HepG2 (cell line): Measurements from ENCODE around the gene NCKAP1. TPM values are rescaled to one million over a fixed set of nuclear protein-coding genes. Genes with fewer than 3 reads are reported as not detected.

Experiments used
- ATAC-seq: fragments of 200-7000 bp; cut with Tn5 transposase; 3 replicates; pipeline ENCODE4 v1.9.1; 2020; ENCODE audit warnings: mild to moderate bottlenecking, moderate library complexity
- BruUV-seq: library from RNA; stranded (reverse); fragments of 400-500 nt; replicated peaks from 2 replicates; lab custom pipeline; 2021; lab: Mats Ljungman, UMichigan
- CTCF ChIA-PET: fragments of 300-600 bp; formaldehyde crosslinking; extraction: SDS; loops from one replicate; lab custom pipeline; 2021; ENCODE audit warnings: low total read pairs, inconsistent platforms, low intra/inter-chr PET ratio; lab: Yijun Ruan, JAX
- POLR2A ChIA-PET: fragments of 350-600 bp; sonication (Branson Sonifier 250); formaldehyde crosslinking; loops from one replicate; lab custom pipeline; 2020; ENCODE audit warnings: antibody characterized with exemption, inconsistent platforms; lab: Yijun Ruan, JAX
- DNase-seq: peaks from one replicate; pipeline ENCODE4 v3.0.0-alpha.2; 2015; ENCODE audit warnings: low spot score
- FAIRE-seq: peaks from 3 replicates; lab custom pipeline; 2011; peaks lifted over from hg19 to GRCh38; lab: Jason Lieb, UNC
- H2AFZ ChIP-seq: one replicate; pipeline ENCODE4 v1.6.1; 2011; ENCODE audit warnings: low read length, inconsistent platforms
- H3K27ac ChIP-seq: fragments of 300-600 bp; 3 replicates; pipeline ENCODE4 v1.8.0; 2011; ENCODE audit warnings: mixed run types, mild to moderate bottlenecking, mixed read lengths, low read length, inconsistent platforms; ENCODE audit not compliant: insufficient read depth; ENCODE audit errors: extremely low read length
- H3K27me3 ChIP-seq, 2 experiments: fragments of 200-600 bp in 1 of 2; 2 replicates in 1 of 2; 3 replicates in 1 of 2; pipeline versions ENCODE4 v1.6.0 to v1.8.0; 2011; ENCODE audit warnings: low read length in 2 of 2, mild to moderate bottlenecking in 2 of 2, moderate library complexity in 2 of 2, inconsistent platforms in 1 of 2; ENCODE audit not compliant: insufficient read depth in 2 of 2, control insufficient read depth in 1 of 2
- H3K36me3 ChIP-seq, 2 experiments: fragments of 200-600 bp in 1 of 2; replicated peaks in 1 of 2; 2 replicates in 1 of 2; 3 replicates in 1 of 2; pipeline versions ENCODE4 v1.5.1 to v1.8.0; 2011; ENCODE audit warnings: low read length in 2 of 2, inconsistent platforms in 1 of 2; ENCODE audit not compliant: insufficient read depth in 2 of 2, control insufficient read depth in 1 of 2
- H3K4me1 ChIP-seq: 2 replicates; pipeline ENCODE4 v1.5.1; 2012; ENCODE audit warnings: low read length, inconsistent platforms; ENCODE audit not compliant: insufficient read depth
- H3K4me2 ChIP-seq: 2 replicates; pipeline ENCODE4 v1.6.0; 2011; ENCODE audit warnings: low read depth, low read length, inconsistent platforms
- H3K4me3 ChIP-seq, 3 experiments: fragments of 200-600 bp in 1 of 3; sonication (generic), shearing (Covaris generic) in 1 of 3; replicated peaks in 1 of 3; 2 replicates each; pipeline ENCODE4 v1.5.1; 2011 to 2016; ENCODE audit warnings: low read length in 3 of 3, inconsistent platforms in 2 of 3, low read depth in 2 of 3, mild to moderate bottlenecking in 2 of 3, control low read depth in 1 of 3, mixed read lengths in 1 of 3; ENCODE audit not compliant: insufficient read depth in 1 of 3
- H3K79me2 ChIP-seq: one replicate; pipeline ENCODE4 v1.6.1; 2011; ENCODE audit warnings: low read length, inconsistent platforms; ENCODE audit not compliant: insufficient read depth
- H3K9ac ChIP-seq: 2 replicates; pipeline ENCODE4 v1.6.0; 2011; ENCODE audit warnings: mild to moderate bottlenecking, low read depth, low read length, inconsistent platforms; ENCODE audit not compliant: insufficient read depth
- H3K9me3 ChIP-seq: 2 replicates; pipeline ENCODE4 v1.5.1; 2012; ENCODE audit warnings: mild to moderate bottlenecking, low read length
- H4K20me1 ChIP-seq: 2 replicates; pipeline ENCODE4 v1.6.0; 2011; ENCODE audit warnings: inconsistent platforms, mild to moderate bottlenecking, low read length, moderate library complexity; ENCODE audit not compliant: insufficient read depth
- CREM ChIP-seq, 2 experiments: sonication (generic) in 1 of 2; formaldehyde crosslinking in 1 of 2; IDR thresholded peaks; 2 replicates each; pipeline versions ENCODE4 v1.4.0 to v1.6.1; 2016 to 2020; ENCODE audit warnings: antibody characterized with exemption in 1 of 2, mild to moderate bottlenecking in 1 of 2, missing genetic modification reagents in 1 of 2
- ELF3 ChIP-seq: IDR thresholded peaks from 2 replicates; pipeline ENCODE4 v1.6.1; 2016; ENCODE audit warnings: missing genetic modification reagents, missing compliant biosample characterization
- FOXO1 ChIP-seq: sonication (generic); formaldehyde crosslinking; IDR thresholded peaks from 2 replicates; pipeline ENCODE4 v1.4.0; 2020; ENCODE audit warnings: missing genetic modification reagents
- GABPA ChIP-seq, 2 experiments: IDR thresholded peaks; 2 replicates each; pipeline ENCODE4 v1.6.1; 2011 to 2016; ENCODE audit warnings: low read depth in 2 of 2, low read length in 1 of 2, missing biosample characterization in 1 of 2, missing genetic modification characterization in 1 of 2
- HNF4A ChIP-seq: sonication (generic); formaldehyde crosslinking; IDR thresholded peaks from 2 replicates; pipeline ENCODE4 v1.4.0; 2020; ENCODE audit warnings: missing genetic modification reagents
- KDM1A ChIP-seq: IDR thresholded peaks from 2 replicates; pipeline ENCODE4 v1.6.1; 2016; ENCODE audit warnings: missing compliant biosample characterization
- RXRB ChIP-seq: IDR thresholded peaks from 2 replicates; pipeline ENCODE4 v1.6.1; 2016; ENCODE audit warnings: borderline replicate concordance, missing genetic modification reagents, missing compliant biosample characterization
- SOX5 ChIP-seq: IDR thresholded peaks from 2 replicates; pipeline ENCODE4 v1.6.1; 2016; ENCODE audit warnings: borderline replicate concordance
- SPEN ChIP-seq: sonication (generic); formaldehyde crosslinking; IDR thresholded peaks from 2 replicates; pipeline ENCODE4 v1.5.1; 2020; ENCODE audit warnings: low read depth, mild to moderate bottlenecking, missing genetic modification reagents
- SSRP1 ChIP-seq: IDR thresholded peaks from 2 replicates; pipeline ENCODE4 v1.6.1; 2016; ENCODE audit warnings: control low read depth
- TEAD3 ChIP-seq: optimal IDR thresholded peaks from 2 replicates; pipeline ENCODE3; 2016; ENCODE audit warnings: borderline replicate concordance
- TGIF2 ChIP-seq: IDR thresholded peaks from 2 replicates; pipeline ENCODE4 v1.6.1; 2016; ENCODE audit warnings: control low read depth, missing compliant biosample characterization
- ZFP1 ChIP-seq: IDR thresholded peaks from 2 replicates; pipeline ENCODE4 v1.6.1; 2016
- ZFX ChIP-seq: sonication (generic); formaldehyde crosslinking; IDR thresholded peaks from 2 replicates; pipeline ENCODE4 v1.4.0; 2020; ENCODE audit warnings: mild to moderate bottlenecking, low read depth, missing genetic modification reagents, moderate library complexity
- ZNF124 ChIP-seq: sonication (generic); formaldehyde crosslinking; IDR thresholded peaks from 2 replicates; pipeline ENCODE4 v1.4.0; 2020; ENCODE audit warnings: missing genetic modification reagents
- ZNF138 ChIP-seq: sonication (generic); formaldehyde crosslinking; IDR thresholded peaks from 2 replicates; pipeline ENCODE4 v1.5.0; 2020; ENCODE audit warnings: mild to moderate bottlenecking, low read depth, missing genetic modification reagents
- ZNF766 ChIP-seq: sonication (generic); formaldehyde crosslinking; IDR thresholded peaks from 2 replicates; pipeline ENCODE4 v1.5.0; 2020; ENCODE audit warnings: missing genetic modification reagents, borderline replicate concordance
- ZNF850 ChIP-seq: sonication (generic); formaldehyde crosslinking; conservative IDR thresholded peaks from 2 replicates; pipeline ENCODE4 v1.9.0; 2021; ENCODE audit warnings: mild to moderate bottlenecking, missing genetic modification reagents
- WGBS: methylation state at CpG from one replicate; pipeline ENCODE4 v1.1.6; 2017; ENCODE audit warnings: low lambda C conversion rate; 5-methylcytosine and 5-hydroxymethylcytosine counted together
- in situ Hi-C: cut with HindIII; loops from 2 replicates; pipeline ENCODE4 v1.10.0; 2017; ENCODE audit warnings: low pct_unique_long_range_greater_than_20kb; ENCODE audit not compliant: extremely low pct_ligation_motif_present
- intact Hi-C: fragments of 100-400 bp; cut with micrococcal nuclease; formaldehyde crosslinking; loops from one replicate; pipeline ENCODE4 v1.10.0; 2022; ENCODE audit not compliant: unreplicated experiment
- polyA plus RNA-seq, 8 experiments: library from polyadenylated mRNA; depleted of rRNA in 3 of 8; stranded (reverse) in 7 of 8; unstranded in 1 of 8; fragments of >200 nt; fragmentation: Illumina TruSeq in 4 of 8; extraction: Trizol in 4 of 8; gene quantifications; 2 replicates each; pipeline versions ENCODE4 v1.2.1 to v1.2.3, GENCODE V29; 2011 to 2016; ENCODE audit warnings: low read depth in 4 of 8, missing spikeins in 1 of 8, mixed read lengths in 1 of 8; ENCODE audit not compliant: insufficient read depth in 1 of 8
- total RNA-seq, 5 experiments: library from RNA; depleted of rRNA; stranded (reverse); fragments of >200 nt; fragmentation: Illumina TruSeq; extraction: Trizol; gene quantifications; 2 replicates each; pipeline ENCODE4 v1.2.3, GENCODE V29; 2016; ENCODE audit warnings: low read depth in 1 of 5
- TF ChIP-seq, protein P1 (sequence below): sonication (generic); formaldehyde crosslinking; IDR thresholded peaks from 2 replicates; pipeline ENCODE4; 2020; ENCODE audit warnings: missing genetic modification reagents, mild to moderate bottlenecking, borderline replicate concordance
- TF ChIP-seq, protein P2 (sequence below): sonication (generic); formaldehyde crosslinking; IDR thresholded peaks from 2 replicates; pipeline ENCODE4 v1.9.0; 2021; ENCODE audit warnings: missing genetic modification reagents, mild to moderate bottlenecking, borderline replicate concordance

NCKAP1 gene
- total and polyA plus RNA-seq, 2 of the 13 experiments (the other 11 are each of a cell fraction or from before 2014, with no cell fraction given) = 72.1 to 96.3 TPM

DNA sequence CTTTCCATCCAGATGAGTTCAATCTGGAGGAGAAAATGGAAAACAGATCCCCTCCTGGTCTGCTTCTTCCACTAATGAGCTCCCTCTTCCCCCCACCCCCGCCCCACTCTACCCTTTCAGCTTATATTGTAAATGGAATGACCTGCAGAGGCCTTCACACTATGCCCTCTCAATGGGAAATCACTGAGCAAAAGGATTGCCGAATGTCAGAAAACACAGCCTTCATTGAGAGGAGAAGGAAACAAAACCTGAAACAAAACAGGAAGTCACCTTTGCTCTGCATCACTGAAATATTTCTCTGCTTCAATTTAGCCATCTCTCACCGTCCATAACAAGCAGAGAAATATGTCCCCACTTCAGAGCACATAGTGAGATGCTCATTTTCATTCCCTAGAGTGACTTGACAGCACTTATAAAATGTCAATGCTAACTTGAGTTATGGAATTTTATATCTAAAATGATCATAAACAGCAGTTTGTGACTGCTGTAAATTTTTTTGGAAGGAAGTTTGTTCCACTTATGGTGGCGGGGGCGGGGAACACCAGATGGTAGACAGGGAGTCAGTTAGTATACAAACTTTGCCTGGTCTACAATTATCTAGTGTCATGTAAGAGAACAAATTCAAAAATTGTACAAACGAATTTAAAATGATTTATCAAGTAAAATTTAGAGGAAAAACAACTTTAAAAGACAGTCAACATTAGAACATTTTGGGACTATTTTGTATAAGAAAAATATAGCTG, 170.0 kb downstream of the NCKAP1 start:
- CTCF ChIA-PET = no interaction called here
- TF ChIP-seq, protein P1, sequence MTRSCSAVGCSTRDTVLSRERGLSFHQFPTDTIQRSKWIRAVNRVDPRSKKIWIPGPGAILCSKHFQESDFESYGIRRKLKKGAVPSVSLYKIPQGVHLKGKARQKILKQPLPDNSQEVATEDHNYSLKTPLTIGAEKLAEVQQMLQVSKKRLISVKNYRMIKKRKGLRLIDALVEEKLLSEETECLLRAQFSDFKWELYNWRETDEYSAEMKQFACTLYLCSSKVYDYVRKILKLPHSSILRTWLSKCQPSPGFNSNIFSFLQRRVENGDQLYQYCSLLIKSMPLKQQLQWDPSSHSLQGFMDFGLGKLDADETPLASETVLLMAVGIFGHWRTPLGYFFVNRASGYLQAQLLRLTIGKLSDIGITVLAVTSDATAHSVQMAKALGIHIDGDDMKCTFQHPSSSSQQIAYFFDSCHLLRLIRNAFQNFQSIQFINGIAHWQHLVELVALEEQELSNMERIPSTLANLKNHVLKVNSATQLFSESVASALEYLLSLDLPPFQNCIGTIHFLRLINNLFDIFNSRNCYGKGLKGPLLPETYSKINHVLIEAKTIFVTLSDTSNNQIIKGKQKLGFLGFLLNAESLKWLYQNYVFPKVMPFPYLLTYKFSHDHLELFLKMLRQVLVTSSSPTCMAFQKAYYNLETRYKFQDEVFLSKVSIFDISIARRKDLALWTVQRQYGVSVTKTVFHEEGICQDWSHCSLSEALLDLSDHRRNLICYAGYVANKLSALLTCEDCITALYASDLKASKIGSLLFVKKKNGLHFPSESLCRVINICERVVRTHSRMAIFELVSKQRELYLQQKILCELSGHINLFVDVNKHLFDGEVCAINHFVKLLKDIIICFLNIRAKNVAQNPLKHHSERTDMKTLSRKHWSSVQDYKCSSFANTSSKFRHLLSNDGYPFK (CRISPR knock-in tag) = no peak
- TF ChIP-seq ZNF766 = no peak
- 0 out of 2 replicates have a peak, but pooled peaks have one; percentile 46 for TF ChIP-seq TGIF2 (CRISPR knock-in tag)
- TF ChIP-seq ZNF850 (CRISPR knock-in tag) = no peak
- peak; percentile 74; the same call in 1 of the 2 replicates for TF ChIP-seq RXRB (CRISPR knock-in tag)
- no peak for TF ChIP-seq SPEN (CRISPR knock-in tag)
- peak; percentile 22 for TF ChIP-seq TEAD3 (CRISPR knock-in tag)
- TF ChIP-seq ZFX (CRISPR knock-in tag) = peak; percentile 31; the same call in 1 of the 2 replicates
- TF ChIP-seq GABPA (IDR thresholded peaks at IDR 0.05; ENCODE audit: low read depth, low read length) = no peak
- TF ChIP-seq GABPA (CRISPR knock-in tag; IDR thresholded peaks at IDR 0.05; ENCODE audit: low read depth) = peak; percentile 50; the same call in 1 of the 2 replicates
- peak; percentile 37; the same call in 1 of the 2 replicates for TF ChIP-seq FOXO1
- 0 out of 2 replicates have a peak, but pooled peaks have one; percentile 39 for TF ChIP-seq SSRP1 (CRISPR knock-in tag)
- TF ChIP-seq SOX5 (CRISPR knock-in tag) = peak; percentile 39; the same call in 1 of the 2 replicates
- peak; percentile 63 for TF ChIP-seq ELF3
- no peak for TF ChIP-seq ZNF124
- no peak for TF ChIP-seq ZFP1 (CRISPR knock-in tag)
- no peak for TF ChIP-seq ZNF138 (CRISPR knock-in tag)
- no peak for TF ChIP-seq KDM1A (CRISPR knock-in tag)
- TF ChIP-seq, protein P2, sequence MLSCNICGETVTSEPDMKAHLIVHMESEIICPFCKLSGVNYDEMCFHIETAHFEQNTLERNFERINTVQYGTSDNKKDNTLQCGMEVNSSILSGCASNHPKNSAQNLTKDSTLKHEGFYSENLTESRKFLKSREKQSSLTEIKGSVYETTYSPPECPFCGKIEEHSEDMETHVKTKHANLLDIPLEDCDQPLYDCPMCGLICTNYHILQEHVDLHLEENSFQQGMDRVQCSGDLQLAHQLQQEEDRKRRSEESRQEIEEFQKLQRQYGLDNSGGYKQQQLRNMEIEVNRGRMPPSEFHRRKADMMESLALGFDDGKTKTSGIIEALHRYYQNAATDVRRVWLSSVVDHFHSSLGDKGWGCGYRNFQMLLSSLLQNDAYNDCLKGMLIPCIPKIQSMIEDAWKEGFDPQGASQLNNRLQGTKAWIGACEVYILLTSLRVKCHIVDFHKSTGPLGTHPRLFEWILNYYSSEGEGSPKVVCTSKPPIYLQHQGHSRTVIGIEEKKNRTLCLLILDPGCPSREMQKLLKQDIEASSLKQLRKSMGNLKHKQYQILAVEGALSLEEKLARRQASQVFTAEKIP (CRISPR knock-in tag) = no peak
- TF ChIP-seq HNF4A (CRISPR knock-in tag) = peak; percentile 18; the same call in 1 of the 2 replicates
- TF ChIP-seq CREM (IDR thresholded peaks at IDR 0.05) = no peak
- no peak for TF ChIP-seq CREM (CRISPR knock-in tag; IDR thresholded peaks at IDR 0.05)

More for the DNA sequence above, 170.0 kb downstream of the NCKAP1 start:
- POLR2A ChIA-PET = no interaction called here
- peak overlapping the region; percentile 53 for H2AFZ ChIP-seq
- intact Hi-C loops = loop anchor here (5.0 kb wide), 1 partner anchor 44 kb away; no protein-coding TSS in a partner anchor
- H4K20me1 ChIP-seq = no peaks in the 10 kb centered on the region
- H3K9me3 ChIP-seq = no peaks in the 10 kb centered on the region
- H3K4me1 ChIP-seq = peaks cover 34% of the 10 kb centered on the region
- 0 out of 2 replicates have a peak overlapping the region, but pooled peaks have one; percentile 51 for H3K9ac ChIP-seq
- no TSS peak for BruUV-seq
- FAIRE-seq = peak; percentile 26
- peak overlapping the region; percentile 76 for H3K4me2 ChIP-seq
- peak; percentile 80 for DNase-seq
- in situ Hi-C loops = no loop called here
- WGBS = 23% methylated on average over 6 of the region's 6 CpGs
- peak overlapping the region; percentile 14 for H3K27ac ChIP-seq
- peak; percentile 30 for ATAC-seq
- H3K36me3 ChIP-seq = no peaks in the 10 kb centered on the region
- H3K4me3 ChIP-seq = peak overlapping the region; percentile 42 to 68 (median 60); a peak in 4 of 6 replicates
- H3K79me2 ChIP-seq = no peaks in the 10 kb centered on the region
- H3K27me3 ChIP-seq = peaks cover 3 to 20% of the 10 kb centered on the region in 2 experiments; a peak in 2 of 5 replicates
